ENCODE measurements around the gene HEPACAM.
A peak's percentile ranks its signal among the peaks of the same experiment; 100 is the strongest.

HEPACAM gene

GRCh38 chr11:124922831-124923230 lies 13.0 kb downstream of the HEPACAM start:
- H3K4me3 ChIP-seq (ENCODE audit: low read depth, low read length): no peak overlapping the region
- H3K4me1 ChIP-seq (ENCODE audit: control insufficient read depth, insufficient read depth, low read length, unreplicated experiment): no peaks in the 10 kb centered on the region
- no peaks in the 10 kb centered on the region for H3K27me3 ChIP-seq (ENCODE audit: insufficient read depth, low read length)
- no peaks in the 10 kb centered on the region for H3K79me2 ChIP-seq (ENCODE audit: control insufficient read depth, insufficient read depth, low read length, unreplicated experiment)
- H3K36me3 ChIP-seq (ENCODE audit: insufficient read depth, low read length): no peaks in the 10 kb centered on the region
- H3K27ac ChIP-seq (ENCODE audit: low read depth, low read length): no peak overlapping the region
- H2AFZ ChIP-seq (ENCODE audit: low read length, unreplicated experiment): no peak overlapping the region

- Histone ChIP-seq H2AFZ (ENCODE audit: low read length, unreplicated experiment) (peak overlapping the region; percentile 87), H3K79me2 (ENCODE audit: control insufficient read depth, insufficient read depth, low read length, unreplicated experiment) (no peaks in the 10 kb centered on the region), H3K27ac (ENCODE audit: low read depth, low read length) (no peak overlapping the region), H3K4me3 (ENCODE audit: low read depth, low read length) (peak overlapping the region; percentile 65), H3K36me3 (ENCODE audit: insufficient read depth, low read length) (no peaks in the 10 kb centered on the region), H3K4me1 (ENCODE audit: control insufficient read depth, insufficient read depth, low read length, unreplicated experiment) (peaks cover under 1% of the 10 kb centered on the region), H3K27me3 (ENCODE audit: insufficient read depth, low read length) (no peaks in the 10 kb centered on the region)
These were observed 14.8 kb downstream of the HEPACAM start for GRCh38 chr11:124920870-124921609.

GRCh38 chr11:124920356-124920755 lies 15.5 kb downstream of the HEPACAM start:
- peak overlapping the region; percentile 87 for H2AFZ ChIP-seq (ENCODE audit: low read length, unreplicated experiment)
- peaks cover 6% of the 10 kb centered on the region for H3K4me1 ChIP-seq (ENCODE audit: control insufficient read depth, insufficient read depth, low read length, unreplicated experiment)
- H3K79me2 ChIP-seq (ENCODE audit: control insufficient read depth, insufficient read depth, low read length, unreplicated experiment): no peaks in the 10 kb centered on the region
- no peaks in the 10 kb centered on the region for H3K36me3 ChIP-seq (ENCODE audit: insufficient read depth, low read length)
- H3K4me3 ChIP-seq (ENCODE audit: low read depth, low read length): peak overlapping the region; percentile 65
- no peaks in the 10 kb centered on the region for H3K27me3 ChIP-seq (ENCODE audit: insufficient read depth, low read length)
- H3K27ac ChIP-seq (ENCODE audit: low read depth, low read length): no peak overlapping the region

- no peak overlapping the region for H2AFZ ChIP-seq (ENCODE audit: low read length, unreplicated experiment)
- no peak overlapping the region for H3K27ac ChIP-seq (ENCODE audit: low read depth, low read length)
These were observed 15.9 kb downstream of the HEPACAM start for GRCh38 chr11:124919898-124920297.

GRCh38 chr11:124918950-124919349 lies 16.9 kb downstream of the HEPACAM start, which contains the start of gene HEPN1:
TSS of gene HEPN1 (plus strand) at chr11:124919250.
- Histone ChIP-seq H3K27ac (ENCODE audit: low read depth, low read length) (no peak within 1 kb of the TSS), H2AFZ (ENCODE audit: low read length, unreplicated experiment) (no peak within 1 kb of the TSS), H3K79me2 (ENCODE audit: control insufficient read depth, insufficient read depth, low read length, unreplicated experiment) (no peaks in the 10 kb centered on the region), H3K4me1 (ENCODE audit: control insufficient read depth, insufficient read depth, low read length, unreplicated experiment) (peaks cover 6% of the 10 kb centered on the region), H3K4me3 (ENCODE audit: low read depth, low read length) (no peak within 1 kb of the TSS), H3K27me3 (ENCODE audit: insufficient read depth, low read length) (no peaks in the 10 kb centered on the region), H3K36me3 (ENCODE audit: insufficient read depth, low read length) (no peaks in the 10 kb centered on the region)

More at GRCh38 chr11:124919898-124920297, 15.9 kb downstream of the HEPACAM start:
- Histone ChIP-seq H3K27me3 (ENCODE audit: insufficient read depth, low read length) (no peaks in the 10 kb centered on the region), H3K36me3 (ENCODE audit: insufficient read depth, low read length) (no peaks in the 10 kb centered on the region), H3K4me3 (ENCODE audit: low read depth, low read length) (no peak overlapping the region), H3K4me1 (ENCODE audit: control insufficient read depth, insufficient read depth, low read length, unreplicated experiment) (peaks cover 6% of the 10 kb centered on the region), H3K79me2 (ENCODE audit: control insufficient read depth, insufficient read depth, low read length, unreplicated experiment) (no peaks in the 10 kb centered on the region)

- H3K4me3 ChIP-seq (ENCODE audit: low read depth, low read length): no peak overlapping the region
- H3K79me2 ChIP-seq (ENCODE audit: control insufficient read depth, insufficient read depth, low read length, unreplicated experiment): no peaks in the 10 kb centered on the region
- no peak overlapping the region for H3K27ac ChIP-seq (ENCODE audit: low read depth, low read length)
- no peaks in the 10 kb centered on the region for H3K27me3 ChIP-seq (ENCODE audit: insufficient read depth, low read length)
- peaks cover 6% of the 10 kb centered on the region for H3K4me1 ChIP-seq (ENCODE audit: control insufficient read depth, insufficient read depth, low read length, unreplicated experiment)
- H2AFZ ChIP-seq (ENCODE audit: low read length, unreplicated experiment): no peak overlapping the region
- H3K36me3 ChIP-seq (ENCODE audit: insufficient read depth, low read length): no peaks in the 10 kb centered on the region
These were observed 18.7 kb downstream of the HEPACAM start for GRCh38 chr11:124917115-124917637.

GRCh38 chr11:124916370-124916710 lies 19.5 kb downstream of the HEPACAM start:
- Histone ChIP-seq H2AFZ (ENCODE audit: low read length, unreplicated experiment) (no peak overlapping the region), H3K4me1 (ENCODE audit: control insufficient read depth, insufficient read depth, low read length, unreplicated experiment) (peaks cover 6% of the 10 kb centered on the region), H3K27me3 (ENCODE audit: insufficient read depth, low read length) (no peaks in the 10 kb centered on the region), H3K27ac (ENCODE audit: low read depth, low read length) (no peak overlapping the region), H3K36me3 (ENCODE audit: insufficient read depth, low read length) (no peaks in the 10 kb centered on the region), H3K4me3 (ENCODE audit: low read depth, low read length) (no peak overlapping the region), H3K79me2 (ENCODE audit: control insufficient read depth, insufficient read depth, low read length, unreplicated experiment) (no peaks in the 10 kb centered on the region)

- Histone ChIP-seq H3K4me1 (ENCODE audit: control insufficient read depth, insufficient read depth, low read length, unreplicated experiment) (peaks cover 6% of the 10 kb centered on the region), H3K27ac (ENCODE audit: low read depth, low read length) (no peak overlapping the region), H3K36me3 (ENCODE audit: insufficient read depth, low read length) (no peaks in the 10 kb centered on the region), H3K4me3 (ENCODE audit: low read depth, low read length) (no peak overlapping the region), H3K27me3 (ENCODE audit: insufficient read depth, low read length) (no peaks in the 10 kb centered on the region), H3K79me2 (ENCODE audit: control insufficient read depth, insufficient read depth, low read length, unreplicated experiment) (no peaks in the 10 kb centered on the region), H2AFZ (ENCODE audit: low read length, unreplicated experiment) (no peak overlapping the region)
These were observed 20.1 kb downstream of the HEPACAM start for GRCh38 chr11:124915541-124916369.

- Histone ChIP-seq H3K4me1 (ENCODE audit: control insufficient read depth, insufficient read depth, low read length, unreplicated experiment) (peaks cover 47% of the 10 kb centered on the region), H3K79me2 (ENCODE audit: control insufficient read depth, insufficient read depth, low read length, unreplicated experiment) (no peaks in the 10 kb centered on the region), H3K27me3 (ENCODE audit: insufficient read depth, low read length) (no peaks in the 10 kb centered on the region), H3K27ac (ENCODE audit: low read depth, low read length) (no peak overlapping the region), H3K36me3 (ENCODE audit: insufficient read depth, low read length) (no peaks in the 10 kb centered on the region), H3K4me3 (ENCODE audit: low read depth, low read length) (no peak overlapping the region), H2AFZ (ENCODE audit: low read length, unreplicated experiment) (no peak overlapping the region)
These were observed 33.2 kb downstream of the HEPACAM start for GRCh38 chr11:124902616-124903015.

GRCh38 chr11:124900464-124900863 lies 35.4 kb downstream of the HEPACAM start:
- no peaks in the 10 kb centered on the region for H3K27me3 ChIP-seq (ENCODE audit: insufficient read depth, low read length)
- peak overlapping the region; percentile 86 for H3K27ac ChIP-seq (ENCODE audit: low read depth, low read length)
- peak overlapping the region; percentile 94 for H2AFZ ChIP-seq (ENCODE audit: low read length, unreplicated experiment)
- peak overlapping the region; percentile 61 for H3K4me3 ChIP-seq (ENCODE audit: low read depth, low read length)
- H3K4me1 ChIP-seq (ENCODE audit: control insufficient read depth, insufficient read depth, low read length, unreplicated experiment): peaks cover 57% of the 10 kb centered on the region
- no peaks in the 10 kb centered on the region for H3K79me2 ChIP-seq (ENCODE audit: control insufficient read depth, insufficient read depth, low read length, unreplicated experiment)
- H3K36me3 ChIP-seq (ENCODE audit: insufficient read depth, low read length): no peaks in the 10 kb centered on the region
